GM12872 (cell line): ENCODE results near the gene CBLN3.
A peak's percentile ranks its signal among the peaks of the same experiment; 100 is the strongest.

Experiments
- TF ChIP-seq, protein P1 (sequence below): IDR thresholded peaks from 3 replicates; pipeline ENCODE4 v1.5.1; 2011; ENCODE audit warnings: low read depth, mild to moderate bottlenecking, low read length, moderate library complexity; ENCODE audit not compliant: insufficient read depth

CBLN3 gene

DNA sequence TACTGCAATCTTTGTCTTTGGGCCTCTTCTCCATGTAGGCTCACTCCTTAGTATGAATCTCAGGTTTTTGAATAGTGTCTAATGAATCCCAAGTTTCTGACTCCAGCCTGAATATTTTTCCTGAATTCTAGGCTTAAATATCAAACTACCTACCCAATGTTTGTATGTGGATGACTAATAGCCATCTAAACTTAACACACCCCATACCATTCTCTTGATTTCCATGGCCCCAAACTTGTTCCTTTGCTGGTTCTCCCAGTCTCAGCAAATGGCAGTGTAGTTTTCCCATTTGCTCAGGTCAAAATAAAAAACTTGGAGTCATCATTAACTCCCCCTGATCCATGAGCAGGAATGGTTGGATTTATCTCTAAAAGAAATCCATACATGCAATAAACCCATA, 31.9 kb upstream of the CBLN3 start:
- TF ChIP-seq, protein P1, sequence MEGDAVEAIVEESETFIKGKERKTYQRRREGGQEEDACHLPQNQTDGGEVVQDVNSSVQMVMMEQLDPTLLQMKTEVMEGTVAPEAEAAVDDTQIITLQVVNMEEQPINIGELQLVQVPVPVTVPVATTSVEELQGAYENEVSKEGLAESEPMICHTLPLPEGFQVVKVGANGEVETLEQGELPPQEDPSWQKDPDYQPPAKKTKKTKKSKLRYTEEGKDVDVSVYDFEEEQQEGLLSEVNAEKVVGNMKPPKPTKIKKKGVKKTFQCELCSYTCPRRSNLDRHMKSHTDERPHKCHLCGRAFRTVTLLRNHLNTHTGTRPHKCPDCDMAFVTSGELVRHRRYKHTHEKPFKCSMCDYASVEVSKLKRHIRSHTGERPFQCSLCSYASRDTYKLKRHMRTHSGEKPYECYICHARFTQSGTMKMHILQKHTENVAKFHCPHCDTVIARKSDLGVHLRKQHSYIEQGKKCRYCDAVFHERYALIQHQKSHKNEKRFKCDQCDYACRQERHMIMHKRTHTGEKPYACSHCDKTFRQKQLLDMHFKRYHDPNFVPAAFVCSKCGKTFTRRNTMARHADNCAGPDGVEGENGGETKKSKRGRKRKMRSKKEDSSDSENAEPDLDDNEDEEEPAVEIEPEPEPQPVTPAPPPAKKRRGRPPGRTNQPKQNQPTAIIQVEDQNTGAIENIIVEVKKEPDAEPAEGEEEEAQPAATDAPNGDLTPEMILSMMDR: no peak

GRCh38 chr14:24459331-24459730, 29.9 kb upstream of the CBLN3 start:
- TF ChIP-seq, protein P1: no peak

DNA sequence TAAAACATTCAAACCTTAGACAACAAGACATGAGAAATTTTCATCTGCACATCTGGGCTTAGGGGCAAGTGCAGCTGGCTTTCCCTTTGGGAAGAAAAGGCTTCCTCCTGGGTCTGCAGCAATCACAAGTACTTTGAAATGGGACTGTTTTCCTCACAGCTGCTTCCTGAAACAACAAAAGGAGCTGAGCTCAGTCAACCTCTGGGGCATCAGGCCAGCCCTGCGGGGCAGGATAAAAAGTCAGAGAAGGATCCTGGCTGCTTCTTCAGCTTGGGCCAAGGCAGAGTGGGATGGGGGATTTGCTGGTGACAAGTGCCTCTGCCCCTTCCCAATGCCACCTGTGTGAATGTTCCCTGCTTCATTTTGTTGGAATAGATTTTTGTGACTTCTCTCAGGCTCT, 29.3 kb upstream of the CBLN3 start:
- TF ChIP-seq, protein P1: no peak

DNA sequence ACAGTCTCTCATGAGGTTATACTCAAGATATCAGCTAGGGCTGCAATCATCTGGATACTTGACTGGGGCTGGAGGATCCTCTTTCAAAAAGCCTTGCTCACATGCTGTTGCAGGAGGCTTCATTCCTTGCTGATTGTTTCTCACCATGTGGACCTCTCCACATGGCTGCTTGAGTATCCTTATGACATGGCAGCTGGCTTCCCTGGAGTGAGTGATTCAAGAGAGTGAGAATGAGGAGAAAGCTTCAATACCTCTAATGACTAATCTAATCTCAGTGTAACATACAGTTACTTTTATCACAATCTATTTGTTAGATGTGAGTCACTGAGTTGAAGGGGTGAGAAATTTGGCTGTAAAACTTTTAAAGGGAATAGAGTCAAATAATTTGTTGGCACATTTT, 27.5 kb upstream of the CBLN3 start:
- TF ChIP-seq, protein P1: no peak

DNA sequence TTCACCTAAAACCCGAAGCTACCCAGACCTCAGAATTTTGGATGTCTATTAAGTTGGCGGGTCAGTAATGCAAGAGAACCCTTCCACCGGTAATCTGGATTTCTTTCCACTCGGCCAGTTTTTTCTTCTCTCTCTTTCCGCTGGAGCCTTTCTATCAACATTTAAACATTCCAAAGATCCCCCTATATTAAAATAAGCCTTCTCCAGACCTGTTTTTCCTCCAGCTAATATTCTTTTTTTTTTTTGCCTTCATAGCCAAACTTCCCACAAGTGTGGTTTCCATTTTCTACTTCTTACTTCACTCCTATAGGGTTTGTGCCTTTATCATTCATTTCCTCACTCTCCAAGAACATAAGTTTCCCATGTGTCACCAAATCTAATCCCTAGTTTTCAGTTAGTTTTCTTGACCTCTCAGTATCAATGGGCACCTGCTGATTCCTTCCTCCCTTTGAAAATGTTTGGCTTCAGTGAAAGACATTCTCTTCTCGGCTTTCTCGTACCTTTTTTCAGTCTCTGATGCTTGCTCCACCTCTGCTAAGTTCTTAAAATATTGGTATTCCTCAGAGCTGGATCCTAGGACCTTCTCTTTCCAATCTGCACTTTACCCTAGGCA, 13.7 kb upstream of the CBLN3 start:
- TF ChIP-seq, protein P1: no peak

GRCh38 chr14:24442240-24443052, 13.0 kb upstream of the CBLN3 start, which contains the start of gene SDR39U1:
SDR39U1 (minus strand) TSS chr14:24442776; CDS start chr14:24442769, 7 bp downstream.
- TF ChIP-seq, protein P1: 0 out of 3 replicates have a peak, but pooled peaks have one; percentile 11

- TF ChIP-seq, protein P1: no peak
These were observed 12.4 kb upstream of the CBLN3 start for GRCh38 chr14:24441904-24442239.
